ENCODE data around the gene TSNAX. TPM values are rescaled to one million over a fixed set of nuclear protein-coding genes. Genes with fewer than 3 reads are reported as not detected.

Gene TSNAX
- total and polyA plus RNA-seq, 2 of the 4 experiments (the other 2 are of a cell fraction) = 19.6 to 60.6 TPM

DNA sequence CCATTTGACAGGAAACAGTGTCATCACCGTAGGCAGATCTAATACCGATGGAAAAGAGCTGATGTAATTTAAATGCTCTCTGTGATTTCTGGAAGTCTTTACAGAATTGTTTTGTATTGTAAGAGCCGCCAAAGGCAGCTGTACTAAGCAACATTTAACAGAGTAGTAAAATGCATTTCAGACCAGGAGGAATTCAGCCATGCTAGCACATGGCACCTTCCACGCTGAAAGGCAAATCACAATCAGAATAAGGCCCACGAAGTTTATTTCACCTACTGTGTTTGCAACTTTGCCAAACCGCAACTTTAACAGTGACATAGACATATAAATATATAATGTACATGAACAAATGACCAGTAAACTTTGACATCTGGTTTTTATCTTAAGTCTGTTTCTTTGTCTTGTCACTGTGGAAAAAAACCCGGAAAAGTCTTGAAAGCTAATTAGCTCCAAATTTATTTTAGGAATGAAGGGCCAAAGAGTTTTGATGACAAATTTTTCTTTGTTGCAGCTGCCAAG lies 72.0 kb downstream of the TSNAX start:
- H4K91ac ChIP-seq (ENCODE audit: insufficient read depth, low read depth, low read length) = no peak overlapping the region
- ATAC-seq (ENCODE audit: low read depth) (peak; percentile 58), DNase-seq (peak; percentile 44)
- H3K27ac ChIP-seq (ENCODE audit: insufficient read depth, low read length) = no peak overlapping the region
- no peak overlapping the region for H2BK5ac ChIP-seq (ENCODE audit: low read depth, low read length, poor library complexity, severe bottlenecking)
- dilution Hi-C loops (cut with HindIII; ENCODE audit: low sequenced_read_pairs, unreplicated experiment) = no loop called here
- BruUV-seq (replicated peaks) = no TSS peak
- WGBS, 2 experiments (ENCODE audit: extremely low coverage in 2 of 2, insufficient read length in 1 of 2) = 0% methylated on average over 2 of the region's 7 CpGs; no CpG with 5 or more reads in 1 of the 2 experiments
- no peak overlapping the region for H2BK120ac ChIP-seq (ENCODE audit: low read depth, low read length)
- H3K27me3 ChIP-seq (ENCODE audit: control insufficient read depth, insufficient read depth, low read length) = no peaks in the 10 kb centered on the region
- H3K4ac ChIP-seq (ENCODE audit: low read depth, low read length) = no peak overlapping the region
- in situ Hi-C loops (cut with MboI; ENCODE audit: low sequenced_read_pairs) = no loop called here
- H4K20me1 ChIP-seq (ENCODE audit: insufficient read depth, low read length) = no peaks in the 10 kb centered on the region
- no peak overlapping the region for H3K4me3 ChIP-seq (ENCODE audit: insufficient read depth, low read depth, low read length)
- H3K23ac ChIP-seq (ENCODE audit: low read depth, low read length) = no peak overlapping the region
- TF ChIP-seq POLR2A (IDR thresholded peaks at IDR 0.05; ENCODE audit: low read depth, low read length) (no peak), MAFK (IDR thresholded peaks at IDR 0.05; ENCODE audit: low read depth, low read length) (no peak), ELK1 (IDR thresholded peaks at IDR 0.05; ENCODE audit: borderline replicate concordance, low read depth, low read length) (no peak), USF2 (IDR thresholded peaks at IDR 0.05; ENCODE audit: low read depth, low read length) (no peak), NFE2L2 (IDR thresholded peaks at IDR 0.05; ENCODE audit: low read depth, low read length) (no peak), CHD1 (IDR thresholded peaks at IDR 0.05; ENCODE audit: low read depth, low read length) (no peak), CEBPB (IDR thresholded peaks at IDR 0.05; ENCODE audit: low read depth, low read length) (no peak), MAZ (IDR thresholded peaks at IDR 0.05; ENCODE audit: borderline replicate concordance, low read depth, low read length) (no peak), FOS (IDR thresholded peaks at IDR 0.05; ENCODE audit: low read depth, low read length) (no peak), BHLHE40 (IDR thresholded peaks at IDR 0.05; ENCODE audit: low read depth, low read length) (no peak), MXI1 (IDR thresholded peaks at IDR 0.05; ENCODE audit: borderline replicate concordance, low read depth, low read length) (no peak), RAD21 (IDR thresholded peaks at IDR 0.05; ENCODE audit: low read length) (no peak), RCOR1 (IDR thresholded peaks at IDR 0.05; ENCODE audit: insufficient replicate concordance, low read length) (no peak), RFX5 (IDR thresholded peaks at IDR 0.05; ENCODE audit: low read depth, low read length) (no peak), SMC3 (IDR thresholded peaks at IDR 0.05; ENCODE audit: low read depth, low read length) (no peak)
- TF ChIP-seq, protein P1, sequence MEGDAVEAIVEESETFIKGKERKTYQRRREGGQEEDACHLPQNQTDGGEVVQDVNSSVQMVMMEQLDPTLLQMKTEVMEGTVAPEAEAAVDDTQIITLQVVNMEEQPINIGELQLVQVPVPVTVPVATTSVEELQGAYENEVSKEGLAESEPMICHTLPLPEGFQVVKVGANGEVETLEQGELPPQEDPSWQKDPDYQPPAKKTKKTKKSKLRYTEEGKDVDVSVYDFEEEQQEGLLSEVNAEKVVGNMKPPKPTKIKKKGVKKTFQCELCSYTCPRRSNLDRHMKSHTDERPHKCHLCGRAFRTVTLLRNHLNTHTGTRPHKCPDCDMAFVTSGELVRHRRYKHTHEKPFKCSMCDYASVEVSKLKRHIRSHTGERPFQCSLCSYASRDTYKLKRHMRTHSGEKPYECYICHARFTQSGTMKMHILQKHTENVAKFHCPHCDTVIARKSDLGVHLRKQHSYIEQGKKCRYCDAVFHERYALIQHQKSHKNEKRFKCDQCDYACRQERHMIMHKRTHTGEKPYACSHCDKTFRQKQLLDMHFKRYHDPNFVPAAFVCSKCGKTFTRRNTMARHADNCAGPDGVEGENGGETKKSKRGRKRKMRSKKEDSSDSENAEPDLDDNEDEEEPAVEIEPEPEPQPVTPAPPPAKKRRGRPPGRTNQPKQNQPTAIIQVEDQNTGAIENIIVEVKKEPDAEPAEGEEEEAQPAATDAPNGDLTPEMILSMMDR (conservative IDR thresholded peaks at IDR 0.05; ENCODE audit: low read depth, low read length) = no peak
- no peak overlapping the region for H4K8ac ChIP-seq (ENCODE audit: low read depth in 2 of 2, low read length in 2 of 2)
- intact Hi-C loops (cut with micrococcal nuclease) = loop anchor here (5.0 kb wide), 1 partner anchor 183 kb away; no protein-coding TSS in a partner anchor
- no peak overlapping the region for H3K9ac ChIP-seq (ENCODE audit: low read depth, low read length)
- peaks cover 7% of the 10 kb centered on the region for H3K4me1 ChIP-seq (ENCODE audit: control insufficient read depth, insufficient read depth, low read length)
- no peak overlapping the region for H2BK20ac ChIP-seq (ENCODE audit: low read depth, low read length)
- H2AK9ac ChIP-seq (replicated peaks; ENCODE audit: low read depth, low read length, poor library complexity) = no peak overlapping the region
- H2BK15ac ChIP-seq (ENCODE audit: low read depth, low read length) = no peak overlapping the region
- POLR2A ChIA-PET (ENCODE audit: unreplicated experiment) = interaction anchor here (0.6 kb wide), 1 partner anchor 268 kb away, joined by 3 read pairs; no protein-coding TSS in a partner anchor
- H3K36me3 ChIP-seq (ENCODE audit: control insufficient read depth, insufficient read depth, low read length) = no peaks in the 10 kb centered on the region
- H3K18ac ChIP-seq (ENCODE audit: low read depth, low read length) = no peak overlapping the region
- H3K4me2 ChIP-seq (ENCODE audit: low read depth, low read length) = peak overlapping the region; percentile 31; the same call in 1 of the 2 replicates
- no peak overlapping the region for H3K14ac ChIP-seq (replicated peaks; ENCODE audit: low read depth, low read length)
- H3K79me1 ChIP-seq (ENCODE audit: low read depth in 1 of 2, low read length in 2 of 2) = no peaks in the 10 kb centered on the region
- CTCF ChIA-PET = interaction anchor here (1.3 kb wide), 1 partner anchor 11 kb away, joined by 3 read pairs; no protein-coding TSS in a partner anchor
- H4K5ac ChIP-seq (ENCODE audit: low read depth, low read length) = no peak overlapping the region
- H2AK5ac ChIP-seq (ENCODE audit: low read depth, low read length) = no peak overlapping the region
- H2AFZ ChIP-seq (replicated peaks; ENCODE audit: low read length, poor library complexity) = no peak overlapping the region
- no peaks in the 10 kb centered on the region for H3K9me3 ChIP-seq (ENCODE audit: control insufficient read depth, insufficient read depth, low read length)
- H3K56ac ChIP-seq (ENCODE audit: extremely low read depth, insufficient read depth, low read length) = no peak overlapping the region
- no peaks in the 10 kb centered on the region for H3K9me1 ChIP-seq (ENCODE audit: insufficient read depth, low read length)

Measured in IMR-90 (cell line).